GM08714 (cell line): Measurements from ENCODE around the gene SYCP2.
"Not testable (repeated sequence)": the region's sequence is repeated elsewhere in the genome, so short reads cannot be mapped to it uniquely, and the experiment has no call there.

Source experiments
- H3K4me3 ChIP-seq: fragments of 200-500 bp; sonication (Bioruptor generic); 2 replicates; pipeline ENCODE4 v1.5.1; 2014; ENCODE audit warnings: mild to moderate bottlenecking, low read length, inconsistent platforms
- ZNF274 ChIP-seq: IDR thresholded peaks from 2 replicates; pipeline ENCODE4 v1.6.1; 2012; ENCODE audit warnings: mild to moderate bottlenecking, low read depth, low read length

The SYCP2 gene, protein sequence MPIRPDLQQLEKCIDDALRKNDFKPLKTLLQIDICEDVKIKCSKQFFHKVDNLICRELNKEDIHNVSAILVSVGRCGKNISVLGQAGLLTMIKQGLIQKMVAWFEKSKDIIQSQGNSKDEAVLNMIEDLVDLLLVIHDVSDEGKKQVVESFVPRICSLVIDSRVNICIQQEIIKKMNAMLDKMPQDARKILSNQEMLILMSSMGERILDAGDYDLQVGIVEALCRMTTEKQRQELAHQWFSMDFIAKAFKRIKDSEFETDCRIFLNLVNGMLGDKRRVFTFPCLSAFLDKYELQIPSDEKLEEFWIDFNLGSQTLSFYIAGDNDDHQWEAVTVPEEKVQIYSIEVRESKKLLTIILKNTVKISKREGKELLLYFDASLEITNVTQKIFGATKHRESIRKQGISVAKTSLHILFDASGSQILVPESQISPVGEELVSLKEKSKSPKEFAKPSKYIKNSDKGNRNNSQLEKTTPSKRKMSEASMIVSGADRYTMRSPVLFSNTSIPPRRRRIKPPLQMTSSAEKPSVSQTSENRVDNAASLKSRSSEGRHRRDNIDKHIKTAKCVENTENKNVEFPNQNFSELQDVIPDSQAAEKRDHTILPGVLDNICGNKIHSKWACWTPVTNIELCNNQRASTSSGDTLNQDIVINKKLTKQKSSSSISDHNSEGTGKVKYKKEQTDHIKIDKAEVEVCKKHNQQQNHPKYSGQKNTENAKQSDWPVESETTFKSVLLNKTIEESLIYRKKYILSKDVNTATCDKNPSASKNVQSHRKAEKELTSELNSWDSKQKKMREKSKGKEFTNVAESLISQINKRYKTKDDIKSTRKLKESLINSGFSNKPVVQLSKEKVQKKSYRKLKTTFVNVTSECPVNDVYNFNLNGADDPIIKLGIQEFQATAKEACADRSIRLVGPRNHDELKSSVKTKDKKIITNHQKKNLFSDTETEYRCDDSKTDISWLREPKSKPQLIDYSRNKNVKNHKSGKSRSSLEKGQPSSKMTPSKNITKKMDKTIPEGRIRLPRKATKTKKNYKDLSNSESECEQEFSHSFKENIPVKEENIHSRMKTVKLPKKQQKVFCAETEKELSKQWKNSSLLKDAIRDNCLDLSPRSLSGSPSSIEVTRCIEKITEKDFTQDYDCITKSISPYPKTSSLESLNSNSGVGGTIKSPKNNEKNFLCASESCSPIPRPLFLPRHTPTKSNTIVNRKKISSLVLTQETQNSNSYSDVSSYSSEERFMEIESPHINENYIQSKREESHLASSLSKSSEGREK (N-terminal part only)

DNA sequence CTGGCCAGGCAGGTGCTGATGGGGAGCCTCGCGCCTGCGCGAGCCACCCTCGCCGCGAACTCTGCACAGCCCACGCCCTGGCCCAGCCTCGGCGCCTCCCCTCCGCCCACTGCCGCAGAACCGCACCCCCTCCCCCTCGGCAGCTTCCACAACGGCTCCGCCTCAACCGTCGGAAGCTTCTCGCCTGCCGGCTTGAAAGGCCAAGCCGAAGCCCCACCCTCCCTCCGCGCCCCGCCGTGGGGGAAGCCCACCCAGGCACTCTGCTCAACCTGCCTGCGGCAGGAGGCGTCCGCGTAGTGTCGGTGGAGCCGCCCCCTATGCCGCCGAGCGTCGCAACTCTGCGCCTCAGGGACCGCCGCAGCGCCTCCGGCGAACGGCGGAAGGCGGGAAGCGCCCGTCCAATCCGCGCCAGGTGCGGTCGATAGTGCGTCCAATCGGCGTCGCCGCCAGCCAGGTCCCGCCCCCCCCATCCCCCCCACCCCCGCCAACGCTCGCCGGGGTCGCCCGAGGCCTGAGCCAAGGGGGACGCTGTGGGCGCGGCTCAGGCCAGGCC lies at the start of gene SYCP2:
Gene SYCP2 (minus strand): TSS at position 342 of the 553 bp plus-strand sequence. CDS start 11,224 bp downstream, outside the sequence.
- no peak for TF ChIP-seq ZNF274
- peak within 1 kb of the TSS; percentile 71 for H3K4me3 ChIP-seq

- no peak overlapping the region for H3K4me3 ChIP-seq
- TF ChIP-seq ZNF274 = no peak
Observed at GRCh38 chr20:59983076-59983475, 49.6 kb upstream of the SYCP2 start.

- no peak overlapping the region for H3K4me3 ChIP-seq
- no peak for TF ChIP-seq ZNF274
Observed at GRCh38 chr20:59977086-59977485, 43.6 kb upstream of the SYCP2 start.

DNA sequence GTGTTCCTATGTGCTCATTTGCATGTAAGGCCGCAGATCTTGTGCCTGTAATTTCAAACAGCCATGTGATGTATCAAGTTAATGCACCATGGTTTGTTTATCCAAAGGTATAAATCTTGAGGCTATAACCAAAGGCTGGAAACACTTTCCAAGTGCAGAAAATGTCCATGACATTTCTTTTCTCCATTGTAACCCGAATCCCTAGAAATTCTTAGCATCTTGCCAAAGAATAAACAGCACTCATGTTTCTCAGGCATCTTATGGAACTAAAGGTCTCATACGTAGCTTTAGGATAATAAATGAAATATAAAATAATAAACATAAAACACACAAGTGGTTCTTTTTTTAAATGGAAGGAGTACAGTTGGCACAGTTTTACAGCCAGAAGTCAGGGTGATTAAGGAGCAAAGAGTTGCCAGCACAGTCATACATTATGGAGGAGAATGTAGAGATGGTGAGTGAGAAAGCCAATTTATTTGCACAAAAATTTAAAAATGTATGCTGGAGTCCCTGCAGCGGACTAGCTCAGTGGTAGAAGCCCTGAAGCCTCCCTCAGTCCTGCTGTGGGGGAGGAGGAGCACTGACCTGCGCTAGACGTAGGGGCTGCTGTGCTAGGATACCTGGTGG lies 42.8 kb upstream of the SYCP2 start:
- no peak for TF ChIP-seq ZNF274
- H3K4me3 ChIP-seq = no peak overlapping the region

DNA sequence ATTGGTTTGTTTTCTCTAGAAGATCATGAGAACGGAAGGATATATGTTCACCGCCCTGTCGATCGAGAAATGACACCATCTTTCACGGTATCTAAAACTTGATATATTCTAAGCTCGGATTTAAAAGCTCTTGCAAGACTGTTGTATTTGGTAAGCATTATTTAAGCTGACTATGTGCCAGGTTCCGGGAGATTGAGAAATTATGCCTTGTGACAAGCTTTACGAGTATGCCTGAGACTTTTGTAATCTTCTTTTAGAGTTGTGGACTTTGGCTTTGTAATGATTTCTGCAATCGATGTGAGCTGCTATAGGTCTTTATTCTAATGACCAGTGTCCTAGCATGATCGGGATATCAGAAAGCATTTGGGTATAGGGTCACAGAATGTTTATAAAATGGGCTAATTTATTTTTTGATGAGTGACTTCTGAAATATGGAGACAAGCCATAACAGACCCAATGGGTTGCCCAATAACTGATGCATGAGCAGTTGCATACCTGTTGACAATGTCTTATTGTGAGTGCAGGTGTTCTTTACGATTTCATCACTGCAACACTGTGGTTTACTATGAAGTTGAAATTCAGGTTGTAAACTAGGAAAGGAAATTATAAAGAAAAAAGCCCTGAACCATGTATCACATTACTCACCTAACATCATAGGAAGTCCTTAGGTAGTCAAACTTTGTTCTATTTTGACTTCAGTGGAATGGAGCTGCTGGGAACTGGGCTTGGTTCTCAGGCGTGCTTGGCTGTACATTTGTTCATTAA lies 38.8 kb upstream of the SYCP2 start:
- no peak overlapping the region for H3K4me3 ChIP-seq
- no peak for TF ChIP-seq ZNF274

- no peak for TF ChIP-seq ZNF274
- H3K4me3 ChIP-seq = no peak overlapping the region
Observed at GRCh38 chr20:59971428-59971827, 38.0 kb upstream of the SYCP2 start.

DNA sequence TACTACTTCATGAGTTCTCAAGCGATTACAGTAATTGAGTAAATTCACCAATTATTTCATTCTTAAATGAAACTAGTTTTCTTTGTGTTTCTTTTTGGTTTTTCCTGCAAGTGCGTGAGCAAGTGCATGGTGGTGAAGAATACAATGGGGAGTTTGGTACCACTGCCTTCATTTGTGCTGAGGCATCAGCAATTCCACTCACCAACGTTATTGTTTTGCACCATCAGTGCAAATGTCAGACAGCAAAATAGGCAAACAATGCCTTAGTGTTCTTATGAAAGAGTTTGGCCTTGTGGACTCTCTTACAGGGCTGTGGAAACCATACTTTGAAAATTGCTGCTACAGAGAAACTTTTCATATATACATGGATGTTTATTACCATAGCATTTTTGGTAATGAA lies 33.0 kb upstream of the SYCP2 start:
- TF ChIP-seq ZNF274 = no peak
- no peak overlapping the region for H3K4me3 ChIP-seq

- TF ChIP-seq ZNF274 = no peak
- no peak overlapping the region for H3K4me3 ChIP-seq
Observed at GRCh38 chr20:59962155-59962554, 28.7 kb upstream of the SYCP2 start.

- no peak overlapping the region for H3K4me3 ChIP-seq
- no peak for TF ChIP-seq ZNF274
Observed at GRCh38 chr20:59961423-59961822, 28.0 kb upstream of the SYCP2 start.

GRCh38 chr20:59958626-59959025 lies 25.2 kb upstream of the SYCP2 start:
- TF ChIP-seq ZNF274 = no peak
- no peak overlapping the region for H3K4me3 ChIP-seq

GRCh38 chr20:59958123-59958522 lies 24.7 kb upstream of the SYCP2 start, which contains the start of gene CDH26:
Gene CDH26, plus strand, starts transcription at chr20:59958423. Its CDS starts 304 bp downstream, at chr20:59958727.
- no peak for TF ChIP-seq ZNF274
- H3K4me3 ChIP-seq = no peak within 1 kb of the TSS

DNA sequence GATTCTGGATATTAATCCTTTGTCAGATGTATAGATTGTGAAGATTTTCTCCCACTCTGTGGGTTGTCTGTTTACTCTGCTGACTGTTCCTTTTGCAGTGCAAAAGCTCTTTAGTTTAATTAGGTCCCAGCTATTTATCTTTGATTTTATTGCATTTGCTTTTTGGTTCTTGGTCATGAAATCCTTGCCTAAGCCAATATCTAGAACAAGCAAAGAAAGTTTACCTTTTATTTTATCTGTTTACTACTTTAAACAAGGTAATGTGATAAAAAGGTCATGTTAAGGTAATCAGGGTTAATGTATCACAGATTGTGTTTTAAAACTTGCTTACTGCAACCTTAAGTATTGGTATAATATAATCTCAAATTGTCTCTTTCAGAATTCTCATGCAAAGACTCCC lies 24.1 kb upstream of the SYCP2 start:
- H3K4me3 ChIP-seq = not testable (repeated sequence)
